Measurements from ENCODE around the gene CDH4.

CDH4 gene

DNA sequence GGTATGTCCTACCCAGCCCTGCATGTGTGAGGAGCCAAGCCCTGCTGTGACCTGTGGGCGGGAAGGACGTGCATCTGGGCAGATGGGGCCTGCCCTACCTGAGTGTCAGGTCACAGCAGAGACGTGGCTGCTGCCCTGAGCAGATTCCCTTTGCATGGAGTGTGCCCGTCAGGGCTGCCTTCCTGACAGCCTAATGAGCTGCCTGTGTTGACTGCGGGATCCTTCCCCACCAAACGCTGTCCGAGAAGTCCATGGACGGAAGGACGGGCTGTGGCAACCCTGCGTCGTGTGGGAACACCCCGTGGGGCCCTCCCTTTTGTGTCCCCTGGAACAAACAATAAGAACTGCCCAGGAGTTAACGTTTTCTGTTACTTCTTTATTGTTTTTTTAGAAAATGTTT is 343.2 kb downstream of the CDH4 start (continued):
- TF ChIP-seq, protein P1, sequence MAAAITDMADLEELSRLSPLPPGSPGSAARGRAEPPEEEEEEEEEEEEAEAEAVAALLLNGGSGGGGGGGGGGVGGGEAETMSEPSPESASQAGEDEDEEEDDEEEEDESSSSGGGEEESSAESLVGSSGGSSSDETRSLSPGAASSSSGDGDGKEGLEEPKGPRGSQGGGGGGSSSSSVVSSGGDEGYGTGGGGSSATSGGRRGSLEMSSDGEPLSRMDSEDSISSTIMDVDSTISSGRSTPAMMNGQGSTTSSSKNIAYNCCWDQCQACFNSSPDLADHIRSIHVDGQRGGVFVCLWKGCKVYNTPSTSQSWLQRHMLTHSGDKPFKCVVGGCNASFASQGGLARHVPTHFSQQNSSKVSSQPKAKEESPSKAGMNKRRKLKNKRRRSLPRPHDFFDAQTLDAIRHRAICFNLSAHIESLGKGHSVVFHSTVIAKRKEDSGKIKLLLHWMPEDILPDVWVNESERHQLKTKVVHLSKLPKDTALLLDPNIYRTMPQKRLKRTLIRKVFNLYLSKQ (tag by site-specific recombination; IDR thresholded peaks at IDR 0.05; ENCODE audit: borderline replicate concordance), result no peak
- no peak for TF ChIP-seq ZBTB17 (tag by site-specific recombination; IDR thresholded peaks at IDR 0.05)
- no peak for TF ChIP-seq ZNF792 (tag by site-specific recombination; IDR thresholded peaks at IDR 0.05)

DNA sequence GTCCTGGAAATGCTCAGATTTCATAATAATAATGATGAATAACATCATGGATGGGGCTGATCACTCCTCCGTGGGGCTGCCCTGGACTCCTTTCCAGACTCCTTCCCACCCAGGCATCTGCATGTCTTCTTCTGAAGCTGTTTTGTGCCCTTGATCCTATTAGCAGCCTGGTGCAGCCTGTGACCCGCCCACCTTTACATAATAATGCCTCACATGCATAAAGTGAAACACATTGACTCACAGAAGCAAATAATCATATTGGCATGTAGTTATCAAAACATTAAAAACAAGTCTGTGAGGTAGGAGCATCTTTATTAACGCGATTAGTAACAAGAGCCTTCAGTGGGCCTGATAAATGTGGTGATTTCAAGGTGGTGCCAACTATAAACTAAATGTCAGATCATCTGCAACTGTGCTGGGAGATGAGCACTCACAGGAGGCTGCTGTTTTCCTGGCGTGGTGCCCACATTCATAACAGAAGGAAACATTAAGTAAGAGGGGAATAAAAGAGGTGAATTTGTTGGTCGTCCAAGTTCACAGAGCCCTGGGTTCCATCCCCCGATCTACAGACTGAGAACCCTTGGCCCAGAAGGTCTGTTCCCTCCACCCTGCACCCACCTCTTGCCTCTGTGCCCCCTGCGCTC is 344.7 kb downstream of the CDH4 start:
- H3K36me3 ChIP-seq (ENCODE audit: control insufficient read depth in 2 of 2, insufficient read depth in 1 of 2, low read length in 2 of 2), result no peaks in the 10 kb centered on the region
- no peaks in the 10 kb centered on the region for H3K4me1 ChIP-seq (ENCODE audit: control insufficient read depth, insufficient read depth, low read length)
- ChIA-PET CTCF (interaction anchor here (0.6 kb wide), 1 partner anchor 9 kb away, joined by 3 read pairs; no protein-coding TSS in a partner anchor), POLR2A (no interaction called here)
- no peaks in the 10 kb centered on the region for H3K9me3 ChIP-seq (ENCODE audit: control insufficient read depth, insufficient read depth, low read depth, low read length)
- no peak overlapping the region for H3K27ac ChIP-seq (ENCODE audit: extremely low read depth, low read depth, low read length)
- no peak overlapping the region for H3K4me3 ChIP-seq (ENCODE audit: low read depth, low read length)
- TF ChIP-seq ZNF211 (tag by site-specific recombination; IDR thresholded peaks at IDR 0.05; ENCODE audit: low read depth) (no peak), ZNF10 (tag by site-specific recombination; IDR thresholded peaks at IDR 0.05) (no peak)

DNA sequence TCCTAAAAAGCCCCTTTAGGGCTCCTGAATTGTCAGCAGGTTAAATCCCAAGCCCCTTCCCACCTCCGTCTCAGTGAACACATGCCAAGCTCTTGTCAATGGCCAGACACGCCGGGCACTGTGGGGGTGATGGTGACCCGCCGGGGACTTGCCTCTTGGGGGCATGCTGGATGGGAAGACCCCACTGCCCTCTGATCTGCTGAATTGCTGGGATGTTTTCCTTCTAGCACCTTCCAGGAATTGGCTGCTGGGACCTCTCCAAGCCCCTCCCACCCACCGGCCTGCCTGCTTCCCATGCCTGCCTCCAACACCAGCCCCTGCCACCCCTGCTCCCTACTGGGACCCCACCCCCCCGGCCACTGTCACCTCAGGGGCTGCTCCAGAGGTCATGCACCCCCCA is 345.9 kb downstream of the CDH4 start:
- ChIA-PET POLR2A (no interaction called here), CTCF (no interaction called here)
- Histone ChIP-seq H3K4me1 (ENCODE audit: control insufficient read depth, insufficient read depth, low read length) (no peaks in the 10 kb centered on the region), H3K9me3 (ENCODE audit: control insufficient read depth, insufficient read depth, low read depth, low read length) (no peaks in the 10 kb centered on the region), H3K27ac (ENCODE audit: extremely low read depth, low read depth, low read length) (no peak overlapping the region), H3K4me3 (ENCODE audit: low read depth, low read length) (no peak overlapping the region), H3K36me3 (ENCODE audit: control insufficient read depth in 2 of 2, insufficient read depth in 1 of 2, low read length in 2 of 2) (no peaks in the 10 kb centered on the region)
- TF ChIP-seq ZNF24 (tag by site-specific recombination; IDR thresholded peaks at IDR 0.05) (no peak), KLF7 (tag by site-specific recombination; IDR thresholded peaks at IDR 0.05; ENCODE audit: borderline replicate concordance) (no peak), ZNF596 (tag by site-specific recombination; IDR thresholded peaks at IDR 0.05) (no peak), KLF1 (tag by site-specific recombination; IDR thresholded peaks at IDR 0.05) (no peak), ZNF621 (tag by site-specific recombination; IDR thresholded peaks at IDR 0.05) (no peak), WT1 (tag by site-specific recombination; IDR thresholded peaks at IDR 0.05) (no peak), ZNF292 (tag by site-specific recombination; IDR thresholded peaks at IDR 0.05; ENCODE audit: borderline replicate concordance, low read depth) (no peak), ZNF175 (tag by site-specific recombination; IDR thresholded peaks at IDR 0.05) (no peak)
- TF ChIP-seq, protein P2, sequence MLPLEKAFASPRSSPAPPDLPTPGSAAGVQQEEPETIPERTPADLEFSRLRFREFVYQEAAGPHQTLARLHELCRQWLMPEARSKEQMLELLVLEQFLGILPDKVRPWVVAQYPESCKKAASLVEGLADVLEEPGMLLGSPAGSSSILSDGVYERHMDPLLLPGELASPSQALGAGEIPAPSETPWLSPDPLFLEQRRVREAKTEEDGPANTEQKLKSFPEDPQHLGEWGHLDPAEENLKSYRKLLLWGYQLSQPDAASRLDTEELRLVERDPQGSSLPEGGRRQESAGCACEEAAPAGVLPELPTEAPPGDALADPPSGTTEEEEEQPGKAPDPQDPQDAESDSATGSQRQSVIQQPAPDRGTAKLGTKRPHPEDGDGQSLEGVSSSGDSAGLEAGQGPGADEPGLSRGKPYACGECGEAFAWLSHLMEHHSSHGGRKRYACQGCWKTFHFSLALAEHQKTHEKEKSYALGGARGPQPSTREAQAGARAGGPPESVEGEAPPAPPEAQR (tag by site-specific recombination; IDR thresholded peaks at IDR 0.05), result no peak
- TF ChIP-seq, protein P3, sequence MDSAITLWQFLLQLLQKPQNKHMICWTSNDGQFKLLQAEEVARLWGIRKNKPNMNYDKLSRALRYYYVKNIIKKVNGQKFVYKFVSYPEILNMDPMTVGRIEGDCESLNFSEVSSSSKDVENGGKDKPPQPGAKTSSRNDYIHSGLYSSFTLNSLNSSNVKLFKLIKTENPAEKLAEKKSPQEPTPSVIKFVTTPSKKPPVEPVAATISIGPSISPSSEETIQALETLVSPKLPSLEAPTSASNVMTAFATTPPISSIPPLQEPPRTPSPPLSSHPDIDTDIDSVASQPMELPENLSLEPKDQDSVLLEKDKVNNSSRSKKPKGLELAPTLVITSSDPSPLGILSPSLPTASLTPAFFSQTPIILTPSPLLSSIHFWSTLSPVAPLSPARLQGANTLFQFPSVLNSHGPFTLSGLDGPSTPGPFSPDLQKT (IDR thresholded peaks at IDR 0.05; ENCODE audit: borderline replicate concordance, low read depth, low read length), result no peak

DNA sequence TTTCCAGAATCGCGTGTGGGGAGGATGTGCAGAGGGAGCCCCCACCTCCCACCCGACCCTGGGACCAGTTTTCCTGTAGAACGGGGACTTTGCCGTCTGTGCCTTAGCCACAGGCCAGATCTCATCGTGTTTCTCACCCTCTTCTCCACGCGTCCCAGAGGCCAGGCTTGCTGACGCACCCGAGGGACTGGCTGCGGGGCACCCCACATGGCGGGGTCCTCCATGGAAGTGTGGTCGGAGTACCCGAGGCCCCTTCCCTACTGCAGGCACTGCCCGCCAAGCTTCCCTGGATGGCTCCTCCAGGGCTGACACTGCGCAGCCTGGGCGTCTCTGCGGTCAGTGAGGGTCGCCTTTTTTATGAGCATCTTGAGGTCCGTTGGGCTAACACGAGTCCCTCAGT is 346.5 kb downstream of the CDH4 start:
- CTCF ChIA-PET, result interaction anchor here (1.2 kb wide), 1 partner anchor 28 kb away, joined by 3 read pairs; no protein-coding TSS in a partner anchor
- POLR2A ChIA-PET, result no interaction called here
- Histone ChIP-seq H3K4me1 (ENCODE audit: control insufficient read depth, insufficient read depth, low read length) (no peaks in the 10 kb centered on the region), H3K36me3 (ENCODE audit: control insufficient read depth in 2 of 2, insufficient read depth in 1 of 2, low read length in 2 of 2) (no peaks in the 10 kb centered on the region), H3K4me3 (ENCODE audit: low read depth, low read length) (no peak overlapping the region), H3K27ac (ENCODE audit: extremely low read depth, low read depth, low read length) (no peak overlapping the region), H3K9me3 (ENCODE audit: control insufficient read depth, insufficient read depth, low read depth, low read length) (no peaks in the 10 kb centered on the region)
- TF ChIP-seq, protein P4, sequence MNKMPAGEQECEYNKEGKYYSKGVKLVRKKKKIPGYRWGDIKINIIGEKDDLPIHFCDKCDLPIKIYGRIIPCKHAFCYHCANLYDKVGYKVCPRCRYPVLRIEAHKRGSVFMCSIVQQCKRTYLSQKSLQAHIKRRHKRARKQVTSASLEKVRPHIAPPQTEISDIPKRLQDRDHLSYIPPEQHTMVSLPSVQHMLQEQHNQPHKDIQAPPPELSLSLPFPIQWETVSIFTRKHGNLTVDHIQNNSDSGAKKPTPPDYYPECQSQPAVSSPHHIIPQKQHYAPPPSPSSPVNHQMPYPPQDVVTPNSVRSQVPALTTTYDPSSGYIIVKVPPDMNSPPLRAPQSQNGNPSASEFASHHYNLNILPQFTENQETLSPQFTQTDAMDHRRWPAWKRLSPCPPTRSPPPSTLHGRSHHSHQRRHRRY (tag by site-specific recombination; IDR thresholded peaks at IDR 0.05), result no peak
- TF ChIP-seq, protein P5, sequence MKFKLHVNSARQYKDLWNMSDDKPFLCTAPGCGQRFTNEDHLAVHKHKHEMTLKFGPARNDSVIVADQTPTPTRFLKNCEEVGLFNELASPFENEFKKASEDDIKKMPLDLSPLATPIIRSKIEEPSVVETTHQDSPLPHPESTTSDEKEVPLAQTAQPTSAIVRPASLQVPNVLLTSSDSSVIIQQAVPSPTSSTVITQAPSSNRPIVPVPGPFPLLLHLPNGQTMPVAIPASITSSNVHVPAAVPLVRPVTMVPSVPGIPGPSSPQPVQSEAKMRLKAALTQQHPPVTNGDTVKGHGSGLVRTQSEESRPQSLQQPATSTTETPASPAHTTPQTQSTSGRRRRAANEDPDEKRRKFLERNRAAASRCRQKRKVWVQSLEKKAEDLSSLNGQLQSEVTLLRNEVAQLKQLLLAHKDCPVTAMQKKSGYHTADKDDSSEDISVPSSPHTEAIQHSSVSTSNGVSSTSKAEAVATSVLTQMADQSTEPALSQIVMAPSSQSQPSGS (tag by site-specific recombination; IDR thresholded peaks at IDR 0.05; ENCODE audit: low read depth), result no peak
- TF ChIP-seq ZNF16 (tag by site-specific recombination; IDR thresholded peaks at IDR 0.05; ENCODE audit: low read depth) (no peak), ZNF843 (tag by site-specific recombination; IDR thresholded peaks at IDR 0.05) (no peak), ZNF473 (tag by site-specific recombination; IDR thresholded peaks at IDR 0.05) (no peak)
- TF ChIP-seq, protein P6, sequence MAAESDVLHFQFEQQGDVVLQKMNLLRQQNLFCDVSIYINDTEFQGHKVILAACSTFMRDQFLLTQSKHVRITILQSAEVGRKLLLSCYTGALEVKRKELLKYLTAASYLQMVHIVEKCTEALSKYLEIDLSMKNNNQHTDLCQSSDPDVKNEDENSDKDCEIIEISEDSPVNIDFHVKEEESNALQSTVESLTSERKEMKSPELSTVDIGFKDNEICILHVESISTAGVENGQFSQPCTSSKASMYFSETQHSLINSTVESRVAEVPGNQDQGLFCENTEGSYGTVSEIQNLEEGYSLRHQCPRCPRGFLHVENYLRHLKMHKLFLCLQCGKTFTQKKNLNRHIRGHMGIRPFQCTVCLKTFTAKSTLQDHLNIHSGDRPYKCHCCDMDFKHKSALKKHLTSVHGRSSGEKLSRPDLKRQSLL (tag by site-specific recombination; IDR thresholded peaks at IDR 0.05), result no peak
